ENCODE results near the gene UBASH3A. TPM values are rescaled to one million over a fixed set of nuclear protein-coding genes. Genes with fewer than 3 reads are reported as not detected.

The UBASH3A gene
- polyA plus RNA-seq, 6 donors from 2014 or later = 0.16 to 0.32 TPM; not detected in 4

DNA sequence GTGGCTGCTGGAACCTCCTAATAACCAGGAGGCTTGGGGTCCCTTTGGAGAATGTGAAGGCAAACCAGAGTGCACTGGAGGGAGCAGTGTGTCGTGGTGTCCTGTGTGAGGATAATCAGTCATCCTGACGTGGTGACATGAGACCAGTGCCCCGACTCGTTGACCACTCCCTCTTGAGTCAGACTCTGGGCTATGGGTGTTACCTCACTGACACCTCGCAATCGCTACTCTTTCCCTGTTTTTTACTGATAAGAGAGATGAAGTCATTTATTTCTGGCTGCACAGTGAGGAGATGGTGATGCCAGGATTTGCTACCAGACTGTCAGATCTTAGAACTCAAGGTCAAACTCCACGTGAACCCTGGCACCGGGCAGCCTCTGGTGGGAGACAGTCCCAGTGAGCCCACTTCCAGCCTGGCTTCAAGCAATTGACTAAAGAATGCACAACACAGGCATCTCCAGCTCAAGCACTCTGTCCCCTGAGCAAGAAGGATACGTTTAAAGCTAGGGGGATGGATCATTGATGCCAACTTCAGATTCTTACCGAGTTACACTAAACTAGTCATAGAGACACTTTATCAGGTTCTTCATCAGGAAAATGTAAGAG lies 30.3 kb downstream of the UBASH3A start:
- Mint-ChIP-seq H3K4me3 (no peak overlapping the region), H3K4me1 (peaks cover 0 to 3% (median 0%) of the 10 kb centered on the region in 3 donors), H3K27ac (no peak overlapping the region), H3K9me3 (peaks cover 12 to 24% (median 21%) of the 10 kb centered on the region in 7 donors), H3K36me3 (peaks cover 12 to 14% of the 10 kb centered on the region in 2 donors), H3K27me3 (peaks cover 33 to 74% (median 66%) of the 10 kb centered on the region in 3 donors)
- DNase-seq (no peak), ATAC-seq (ENCODE audit: low read depth in 2 of 2) (no peak)

DNA sequence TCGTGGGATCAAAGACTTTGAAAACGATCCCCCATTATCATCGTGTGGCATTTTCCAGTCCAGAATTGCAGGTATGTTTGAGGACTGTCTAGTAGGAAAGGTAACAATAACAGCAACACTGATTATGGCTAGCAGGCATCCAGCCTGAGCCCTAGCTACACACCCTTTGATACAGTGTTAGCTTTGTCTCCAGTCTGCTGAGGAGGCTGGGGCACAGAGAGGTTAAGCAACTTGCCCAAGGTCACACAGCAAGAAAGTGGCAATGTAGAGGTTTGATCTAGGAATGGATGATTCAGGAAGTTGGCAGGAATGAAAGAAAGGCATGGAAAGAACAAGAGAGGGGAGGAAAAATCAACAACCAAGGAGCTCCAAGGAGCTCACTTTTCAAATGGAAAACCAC lies 31.2 kb downstream of the UBASH3A start:
- Mint-ChIP-seq H3K4me3 (no peak overlapping the region), H3K9me3 (peaks cover 12 to 24% (median 21%) of the 10 kb centered on the region in 7 donors), H3K4me1 (peaks cover 0 to 11% (median 0%) of the 10 kb centered on the region in 3 donors), H3K27me3 (peaks cover 29 to 76% (median 72%) of the 10 kb centered on the region in 3 donors), H3K27ac (no peak overlapping the region), H3K36me3 (peaks cover 12 to 14% of the 10 kb centered on the region in 2 donors)
- ATAC-seq (ENCODE audit: low read depth in 2 of 2) (no peak), DNase-seq (no peak)

DNA sequence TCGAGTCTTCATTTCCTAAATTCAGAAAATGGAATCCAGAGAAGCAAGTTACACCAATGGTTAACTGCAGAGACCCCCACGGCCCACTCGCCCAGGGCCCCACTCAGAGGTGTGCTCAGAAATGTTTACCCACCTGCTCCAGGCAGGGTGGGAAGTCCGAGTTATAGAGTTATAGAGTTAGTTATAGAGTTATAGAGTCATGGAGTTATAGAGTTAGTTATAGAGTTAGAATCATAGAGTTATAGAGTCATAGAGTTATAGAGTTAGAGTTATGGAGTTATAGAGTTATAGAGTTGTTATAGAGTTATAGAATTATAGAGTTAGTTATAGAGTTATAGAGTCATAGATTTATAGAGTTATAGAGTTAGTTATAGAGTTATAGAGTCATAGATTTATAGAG lies 31.7 kb downstream of the UBASH3A start:
- Mint-ChIP-seq H3K9me3 (peaks cover 12 to 24% (median 21%) of the 10 kb centered on the region in 7 donors), H3K27ac (peak overlapping the region in 2 of 6 donors; percentile 2 to 27), H3K36me3 (peaks cover 12 to 14% of the 10 kb centered on the region in 2 donors), H3K27me3 (peaks cover 29 to 74% (median 73%) of the 10 kb centered on the region in 3 donors), H3K4me3 (no peak overlapping the region), H3K4me1 (peaks cover 0 to 11% (median 0%) of the 10 kb centered on the region in 3 donors)
- DNase-seq (no peak), ATAC-seq (ENCODE audit: low read depth in 2 of 2) (no peak)

DNA sequence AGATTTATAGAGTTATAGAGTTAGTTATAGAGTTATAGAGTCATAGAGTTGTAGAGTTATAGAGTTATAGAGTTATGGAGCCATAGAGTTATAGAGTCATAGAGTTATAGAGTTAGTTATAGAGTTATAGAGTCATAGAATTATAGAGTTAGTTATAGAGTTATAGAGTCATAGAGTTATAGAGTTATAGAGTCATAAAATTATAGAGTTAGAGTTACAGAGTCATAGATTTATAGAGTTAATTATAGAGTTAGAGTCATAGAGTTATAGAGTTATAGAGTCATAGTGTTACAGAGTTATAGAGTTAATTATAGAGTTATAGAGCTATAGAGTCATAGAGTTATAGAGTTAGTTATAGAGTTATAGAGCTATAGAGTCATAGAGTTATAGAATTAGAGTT lies 32.1 kb downstream of the UBASH3A start:
- Mint-ChIP-seq H3K4me1 (peaks cover 0 to 11% (median 0%) of the 10 kb centered on the region in 3 donors), H3K9me3 (peaks cover 12 to 24% (median 21%) of the 10 kb centered on the region in 7 donors), H3K4me3 (no peak overlapping the region), H3K27ac (no peak overlapping the region), H3K27me3 (peaks cover 29 to 77% (median 72%) of the 10 kb centered on the region in 3 donors), H3K36me3 (peaks cover 12 to 14% of the 10 kb centered on the region in 2 donors)
- no peak for ATAC-seq (ENCODE audit: low read depth in 2 of 2)
- DNase-seq = no peak

DNA sequence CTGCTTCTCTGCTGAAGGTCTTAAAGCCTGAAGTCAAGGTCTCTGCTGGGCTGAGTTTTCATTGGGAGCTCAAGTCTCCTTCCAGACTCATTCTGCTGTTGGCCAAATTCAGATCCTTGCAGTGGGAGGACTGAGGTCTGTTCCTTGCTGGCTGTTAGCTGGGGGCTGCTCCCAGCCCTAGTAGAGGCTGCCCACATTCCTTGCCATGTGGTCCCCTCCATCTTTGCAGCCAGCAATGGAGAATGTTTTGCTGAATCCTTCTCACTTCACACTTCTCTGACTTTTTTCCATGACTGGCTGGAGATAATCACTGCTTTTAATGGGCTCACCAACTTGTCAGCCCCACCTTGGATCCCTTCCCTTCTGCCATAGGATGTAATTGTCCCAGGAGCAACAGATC lies 33.2 kb downstream of the UBASH3A start:
- peaks cover 11 to 14% of the 10 kb centered on the region in 2 donors for H3K36me3 Mint-ChIP-seq
- ATAC-seq (ENCODE audit: low read depth in 2 of 2) (no peak), DNase-seq (no peak)
- H3K9me3 Mint-ChIP-seq = peaks cover 12 to 22% (median 16%) of the 10 kb centered on the region in 7 donors
- peaks cover 29 to 72% (median 62%) of the 10 kb centered on the region in 3 donors for H3K27me3 Mint-ChIP-seq
- peak overlapping the region in 1 of 6 donors; percentile 62 for H3K27ac Mint-ChIP-seq
- H3K4me3 Mint-ChIP-seq = peak overlapping the region in 1 of 8 donors; percentile 11
- H3K4me1 Mint-ChIP-seq = peaks cover 0 to 11% (median 0%) of the 10 kb centered on the region in 3 donors

DNA sequence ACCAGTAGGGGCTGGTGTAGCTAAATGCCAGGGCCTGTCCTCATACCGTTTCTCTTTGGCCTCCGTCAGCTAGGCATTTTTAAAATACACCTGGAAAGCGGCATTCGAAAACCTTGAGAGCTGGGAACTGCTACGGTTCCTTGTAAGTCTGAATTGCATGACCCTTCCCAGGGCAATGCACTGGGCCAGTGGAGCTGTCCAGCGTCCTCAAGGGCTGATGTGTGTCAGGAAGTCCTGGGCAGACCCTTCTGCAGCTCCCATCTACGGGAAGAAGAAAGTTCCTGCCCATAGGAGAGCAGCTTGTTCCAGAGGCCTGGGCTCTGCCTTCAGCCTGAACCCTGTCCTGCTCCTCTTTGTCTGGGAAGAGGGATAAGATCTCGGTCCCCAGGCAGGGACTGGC lies 34.1 kb downstream of the UBASH3A start:
- H3K36me3 Mint-ChIP-seq = peaks cover 2 to 6% of the 10 kb centered on the region in 2 donors
- no peak overlapping the region for H3K4me3 Mint-ChIP-seq
- H3K4me1 Mint-ChIP-seq = peaks cover 0 to 11% (median 0%) of the 10 kb centered on the region in 3 donors
- ATAC-seq (ENCODE audit: low read depth in 2 of 2) = no peak
- H3K27me3 Mint-ChIP-seq = peaks cover 21 to 72% (median 60%) of the 10 kb centered on the region in 3 donors
- no peak for DNase-seq
- H3K27ac Mint-ChIP-seq = no peak overlapping the region
- peaks cover 4 to 14% (median 8%) of the 10 kb centered on the region in 7 donors for H3K9me3 Mint-ChIP-seq

DNA sequence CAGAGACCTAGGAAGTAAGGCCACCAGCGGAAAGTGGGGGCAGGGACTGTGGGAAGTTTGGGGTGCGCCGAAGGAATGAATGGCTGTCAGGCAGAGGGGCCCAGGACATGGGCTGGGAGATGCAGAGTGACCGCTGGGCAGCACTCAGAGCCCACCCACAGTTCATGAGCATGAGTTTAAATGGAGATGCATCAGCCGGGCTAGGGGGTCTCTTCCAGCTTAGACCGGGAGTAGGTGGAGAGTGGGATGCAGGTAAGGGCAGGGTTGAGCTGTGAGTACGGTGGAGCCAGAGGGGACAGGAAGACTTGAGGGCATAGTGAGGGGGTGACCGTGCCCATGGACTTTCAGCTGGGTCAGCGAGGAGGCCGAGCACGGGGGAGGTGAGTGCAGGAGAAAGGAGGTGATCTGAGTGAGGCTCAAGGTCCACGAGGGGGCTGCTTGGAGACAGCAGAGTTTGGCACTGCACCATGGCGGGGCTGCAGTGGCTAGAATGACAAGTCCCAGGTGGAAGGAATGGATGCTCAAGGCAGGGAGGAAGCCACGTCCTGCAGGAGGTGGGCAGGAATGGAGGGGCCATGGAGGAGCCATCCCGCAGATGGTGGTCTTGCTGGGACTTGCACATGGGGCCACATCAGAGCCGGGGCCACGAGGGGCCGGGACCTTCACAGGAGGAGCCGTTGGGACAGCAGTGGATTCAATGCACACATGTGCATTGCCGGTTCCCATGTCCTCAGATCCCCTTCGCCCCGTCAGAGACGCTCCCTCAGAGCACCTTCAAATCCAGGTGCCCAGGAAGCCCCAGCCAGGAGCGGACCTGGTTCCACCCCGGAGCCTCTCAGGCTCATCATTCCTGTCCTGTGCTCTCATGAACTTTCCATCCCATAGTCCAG lies 34.9 kb downstream of the UBASH3A start:
- no peaks in the 10 kb centered on the region for H3K36me3 Mint-ChIP-seq
- H3K4me1 Mint-ChIP-seq = peaks cover 0 to 11% (median 0%) of the 10 kb centered on the region in 3 donors
- peak overlapping the region in 1 of 8 donors; percentile 80 for H3K4me3 Mint-ChIP-seq
- H3K9me3 Mint-ChIP-seq = peaks cover under 1 to 6% (median 4%) of the 10 kb centered on the region in 7 donors
- DNase-seq = no peak
- H3K27ac Mint-ChIP-seq = no peak overlapping the region
- ATAC-seq (ENCODE audit: low read depth in 2 of 2) = no peak
- peaks cover 19 to 72% (median 53%) of the 10 kb centered on the region in 3 donors for H3K27me3 Mint-ChIP-seq

DNA sequence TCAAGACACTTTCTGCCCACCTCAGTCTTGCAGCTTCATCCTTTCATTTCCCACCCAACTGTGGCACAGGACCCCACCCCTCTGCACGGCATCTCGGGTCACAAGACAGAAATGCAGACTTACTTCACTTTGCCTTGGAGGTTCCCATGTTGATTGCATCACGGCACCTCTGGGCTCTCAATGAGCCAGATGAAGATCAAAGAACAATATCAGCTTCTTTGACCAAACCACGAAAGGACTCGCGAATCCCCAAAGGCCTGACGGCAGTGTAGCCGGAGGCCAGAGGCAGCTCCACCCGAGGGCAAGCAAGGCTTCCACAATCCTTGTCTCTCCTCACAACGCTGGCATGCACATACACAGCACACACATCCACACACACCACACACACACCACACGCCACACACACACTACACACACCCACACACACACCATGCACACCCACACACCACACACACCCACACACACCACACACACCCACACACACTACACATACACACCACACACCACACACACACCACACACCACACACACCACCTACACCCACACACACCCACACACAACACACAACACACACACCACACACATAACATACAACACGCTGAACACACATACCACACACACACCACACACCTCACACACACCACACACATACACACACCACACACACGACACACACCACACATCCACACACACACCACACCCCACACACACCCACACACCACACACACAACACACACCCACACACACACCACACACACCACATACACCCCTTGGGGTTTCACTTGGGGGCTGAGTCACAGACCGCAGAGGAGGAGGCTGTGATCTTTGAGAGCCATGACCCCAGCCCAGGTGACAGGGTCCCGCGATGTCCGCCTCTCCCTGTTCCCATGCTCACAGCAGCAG lies 35.8 kb downstream of the UBASH3A start:
- Mint-ChIP-seq H3K9me3 (peaks cover 0 to 6% (median 4%) of the 10 kb centered on the region in 7 donors), H3K4me3 (peak overlapping the region in 1 of 8 donors; percentile 53), H3K36me3 (no peaks in the 10 kb centered on the region), H3K27me3 (peaks cover 18 to 72% (median 43%) of the 10 kb centered on the region in 3 donors), H3K4me1 (peaks cover 0 to 11% (median 0%) of the 10 kb centered on the region in 3 donors), H3K27ac (peak overlapping the region in 1 of 6 donors; percentile 42)
- ATAC-seq (ENCODE audit: low read depth in 2 of 2) (no peak), DNase-seq (no peak)

DNA sequence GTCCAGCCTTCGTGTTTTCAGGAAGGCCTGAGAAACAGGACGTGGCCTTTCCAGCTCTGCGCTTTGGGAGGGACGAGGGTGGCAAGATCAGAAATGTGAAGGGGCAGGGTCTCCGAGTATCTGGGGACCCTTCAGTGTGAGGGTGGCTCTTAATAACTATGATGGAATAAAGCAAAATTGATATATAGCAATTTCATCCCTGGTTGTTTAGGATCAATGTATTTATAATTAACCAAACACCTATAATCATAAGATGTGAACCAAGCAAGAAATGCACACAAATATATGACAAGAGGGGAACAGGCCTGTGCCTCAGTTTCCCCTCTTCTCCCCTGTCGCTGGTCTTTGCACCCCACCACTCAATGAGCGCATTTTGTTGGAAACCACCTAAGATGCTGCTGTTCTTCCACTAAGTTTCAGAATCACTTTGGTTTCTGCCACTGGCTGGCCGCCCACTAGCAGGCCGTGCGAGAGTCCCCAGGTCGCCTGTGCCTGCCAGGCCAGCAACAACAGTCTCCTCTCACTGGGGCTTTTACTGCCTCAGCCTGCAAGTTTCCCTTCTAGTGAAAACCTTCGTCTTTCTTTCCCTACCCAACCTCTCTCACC lies 36.6 kb downstream of the UBASH3A start:
- ATAC-seq (ENCODE audit: low read depth in 2 of 2) (no peak), DNase-seq (no peak)
- H3K27ac Mint-ChIP-seq = no peak overlapping the region
- H3K9me3 Mint-ChIP-seq = peaks cover 0 to 6% (median 2%) of the 10 kb centered on the region in 7 donors
- H3K4me3 Mint-ChIP-seq = no peak overlapping the region
- peaks cover 14 to 64% (median 39%) of the 10 kb centered on the region in 3 donors for H3K27me3 Mint-ChIP-seq
- H3K36me3 Mint-ChIP-seq = no peaks in the 10 kb centered on the region
- peaks cover 0 to 11% (median 0%) of the 10 kb centered on the region in 3 donors for H3K4me1 Mint-ChIP-seq

DNA sequence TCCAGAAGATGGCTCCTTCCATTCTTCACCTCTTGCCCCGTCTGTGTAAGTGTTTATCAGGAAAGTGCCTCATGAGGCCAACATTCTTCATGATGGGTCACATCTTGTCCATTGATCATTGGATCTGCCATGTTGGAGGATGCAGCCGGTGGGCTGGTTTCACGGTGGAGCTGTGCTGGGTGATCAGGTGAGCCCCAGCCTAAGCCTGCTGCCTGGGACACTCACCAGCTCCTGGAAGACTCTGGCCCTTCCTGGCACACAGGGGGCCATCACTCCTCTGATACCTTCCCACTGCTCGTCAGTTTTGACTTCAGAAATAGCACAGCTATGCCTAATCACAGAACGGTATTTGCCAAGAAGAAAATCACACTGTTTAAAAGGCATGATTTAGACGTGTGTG lies 38.3 kb downstream of the UBASH3A start:
- H3K27ac Mint-ChIP-seq = no peak overlapping the region
- DNase-seq = no peak
- no peak for ATAC-seq (ENCODE audit: low read depth in 2 of 2)
- peaks cover 7 to 20% (median 11%) of the 10 kb centered on the region in 3 donors for H3K4me1 Mint-ChIP-seq
- peaks cover 0 to 4% (median 2%) of the 10 kb centered on the region in 7 donors for H3K9me3 Mint-ChIP-seq
- no peaks in the 10 kb centered on the region for H3K36me3 Mint-ChIP-seq
- no peak overlapping the region for H3K4me3 Mint-ChIP-seq
- peaks cover 9 to 75% (median 46%) of the 10 kb centered on the region in 3 donors for H3K27me3 Mint-ChIP-seq

DNA sequence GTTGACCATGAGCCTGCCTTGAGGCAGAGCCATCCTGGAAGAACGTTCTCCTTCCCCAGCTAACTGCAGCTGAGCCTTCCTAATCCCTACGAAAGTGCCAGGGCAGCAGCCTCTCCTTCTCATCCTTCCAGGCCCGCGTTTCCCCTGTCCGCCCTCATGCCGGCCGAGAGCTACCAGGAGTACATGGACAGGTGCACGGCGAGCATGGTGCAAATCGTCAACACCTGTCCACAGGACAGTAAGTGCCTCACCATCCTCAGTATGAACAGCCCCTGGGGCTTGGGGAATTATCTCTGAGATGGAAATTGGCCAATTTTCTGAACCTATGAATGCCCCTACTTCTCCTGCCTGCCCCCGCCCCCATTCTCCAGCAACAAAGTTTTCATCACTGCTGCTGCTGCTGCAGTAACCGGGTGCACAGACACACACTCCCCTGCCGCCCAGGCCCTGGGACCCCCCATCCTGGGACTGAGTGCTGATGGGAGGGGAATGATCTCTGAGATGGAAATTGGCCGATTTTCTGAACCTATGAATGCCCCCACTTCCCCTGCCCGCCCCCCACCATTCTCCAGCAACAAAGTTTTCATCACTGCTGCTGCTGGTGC lies 39.6 kb downstream of the UBASH3A start:
- Mint-ChIP-seq H3K4me1 (peaks cover 7 to 19% (median 11%) of the 10 kb centered on the region in 3 donors), H3K36me3 (no peaks in the 10 kb centered on the region), H3K27me3 (peaks cover 6 to 62% (median 40%) of the 10 kb centered on the region in 3 donors), H3K4me3 (no peak overlapping the region), H3K27ac (no peak overlapping the region), H3K9me3 (peaks cover 0 to 2% (median 0%) of the 10 kb centered on the region in 7 donors)
- ATAC-seq (ENCODE audit: low read depth in 2 of 2) (no peak), DNase-seq (no peak)

All from naive B cell (primary cell).